NOMO-1 treated with dmso at 0.1 percent for 144 hours (cell line): ENCODE measurements around the gene CHRNA7.
"Not testable (repeated sequence)": the region's sequence is repeated elsewhere in the genome, so short reads cannot be mapped to it uniquely, and the experiment has no call there.

Experiments
- DNase-seq: peaks from one replicate; lab custom pipeline; 2025; ENCODE audit not compliant: unreplicated experiment; lab: John Stamatoyannopoulos, UW

CHRNA7 gene

GRCh38 chr15:32119694-32120330 lies 89.5 kb downstream of the CHRNA7 start:
- DNase-seq: no peak

- no peak for DNase-seq
Observed at GRCh38 chr15:32120577-32121383, 90.5 kb downstream of the CHRNA7 start.

GRCh38 chr15:32121384-32121695 lies 91.0 kb downstream of the CHRNA7 start:
- no peak for DNase-seq

- DNase-seq: no peak
Observed at GRCh38 chr15:32122013-32122412, 91.7 kb downstream of the CHRNA7 start.

GRCh38 chr15:32123473-32123872 lies 93.2 kb downstream of the CHRNA7 start:
- DNase-seq: no peak

- DNase-seq: no peak
Observed at GRCh38 chr15:32124726-32125125, 94.4 kb downstream of the CHRNA7 start.

GRCh38 chr15:32125595-32125994 lies 95.3 kb downstream of the CHRNA7 start:
- DNase-seq: no peak

GRCh38 chr15:32129815-32130214 lies 99.5 kb downstream of the CHRNA7 start:
- DNase-seq: no peak

- no peak for DNase-seq
Observed at GRCh38 chr15:32130823-32131222, 100.5 kb downstream of the CHRNA7 start.

GRCh38 chr15:32131803-32132202 lies 101.5 kb downstream of the CHRNA7 start:
- DNase-seq: no peak

GRCh38 chr15:32132859-32133258 lies 102.5 kb downstream of the CHRNA7 start:
- no peak for DNase-seq

- DNase-seq: no peak
Observed at GRCh38 chr15:32134842-32135241, 104.5 kb downstream of the CHRNA7 start.

- no peak for DNase-seq
Observed at GRCh38 chr15:32135335-32135734, 105.0 kb downstream of the CHRNA7 start.

- not testable (repeated sequence) for DNase-seq
Observed at GRCh38 chr15:32145512-32145911, 115.2 kb downstream of the CHRNA7 start.

GRCh38 chr15:32148833-32149555 lies 118.7 kb downstream of the CHRNA7 start:
- no peak for DNase-seq

GRCh38 chr15:32152574-32152973 lies 122.3 kb downstream of the CHRNA7 start:
- no peak for DNase-seq

GRCh38 chr15:32153868-32154623 lies 123.7 kb downstream of the CHRNA7 start:
- DNase-seq: not testable (repeated sequence)

GRCh38 chr15:32162143-32162542 lies 131.8 kb downstream of the CHRNA7 start:
- not testable (repeated sequence) for DNase-seq

GRCh38 chr15:32164065-32164464 lies 133.8 kb downstream of the CHRNA7 start:
- not testable (repeated sequence) for DNase-seq

GRCh38 chr15:32164747-32165146 lies 134.4 kb downstream of the CHRNA7 start:
- not testable (repeated sequence) for DNase-seq

GRCh38 chr15:32165775-32166174 lies 135.5 kb downstream of the CHRNA7 start:
- not testable (repeated sequence) for DNase-seq
